ENCODE results near the gene HYCC1.
"Not testable (repeated sequence)": the region's sequence is repeated elsewhere in the genome, so short reads cannot be mapped to it uniquely, and the experiment has no call there.

The HYCC1 gene

GRCh38 chr7:23013715-23014649, at the start of gene HYCC1:
Gene HYCC1 (minus strand): TSS chr7:23014130. CDS start chr7:22991111, 23,019 bp downstream.
- DNase-seq (ENCODE audit: low spot score) = peak; percentile 100

GRCh38 chr7:23062452-23062851, 48.5 kb upstream of the HYCC1 start:
- DNase-seq (ENCODE audit: low spot score) = no peak

GRCh38 chr7:23061327-23061726, 47.4 kb upstream of the HYCC1 start:
- no peak for DNase-seq (ENCODE audit: low spot score)

GRCh38 chr7:23058408-23059096, 44.6 kb upstream of the HYCC1 start:
- DNase-seq (ENCODE audit: low spot score) = no peak

GRCh38 chr7:23055582-23056178, 41.8 kb upstream of the HYCC1 start:
- DNase-seq (ENCODE audit: low spot score) = peak; percentile 92

- not testable (repeated sequence) for DNase-seq (ENCODE audit: low spot score)
Measured at GRCh38 chr7:23051124-23051485, 37.2 kb upstream of the HYCC1 start.

- not testable (repeated sequence) for DNase-seq (ENCODE audit: low spot score)
Measured at GRCh38 chr7:23046336-23046735, 32.4 kb upstream of the HYCC1 start.

GRCh38 chr7:23045086-23045485, 31.2 kb upstream of the HYCC1 start:
- not testable (repeated sequence) for DNase-seq (ENCODE audit: low spot score)

GRCh38 chr7:23044581-23044980, 30.7 kb upstream of the HYCC1 start:
- DNase-seq (ENCODE audit: low spot score) = no peak

- DNase-seq (ENCODE audit: low spot score) = no peak
Measured at GRCh38 chr7:23043441-23043840, 29.5 kb upstream of the HYCC1 start.

GRCh38 chr7:23039674-23040073, 25.7 kb upstream of the HYCC1 start:
- not testable (repeated sequence) for DNase-seq (ENCODE audit: low spot score)

- not testable (repeated sequence) for DNase-seq (ENCODE audit: low spot score)
Measured at GRCh38 chr7:23035542-23036371, 21.8 kb upstream of the HYCC1 start.

- DNase-seq (ENCODE audit: low spot score) = no peak
Measured at GRCh38 chr7:23027261-23027660, 13.3 kb upstream of the HYCC1 start.

GRCh38 chr7:23026164-23026563, 12.2 kb upstream of the HYCC1 start:
- DNase-seq (ENCODE audit: low spot score) = no peak

- no peak for DNase-seq (ENCODE audit: low spot score)
Measured at GRCh38 chr7:23024454-23024853, 10.5 kb upstream of the HYCC1 start.

GRCh38 chr7:23022851-23023250, 8.9 kb upstream of the HYCC1 start:
- no peak for DNase-seq (ENCODE audit: low spot score)

- DNase-seq (ENCODE audit: low spot score) = no peak
Measured at GRCh38 chr7:23022258-23022769, 8.4 kb upstream of the HYCC1 start.

GRCh38 chr7:23021596-23021995, 7.7 kb upstream of the HYCC1 start:
- DNase-seq (ENCODE audit: low spot score) = no peak

GRCh38 chr7:23020742-23021401, 6.9 kb upstream of the HYCC1 start:
- DNase-seq (ENCODE audit: low spot score) = no peak

- no peak for DNase-seq (ENCODE audit: low spot score)
Measured at GRCh38 chr7:23018750-23019149, 4.8 kb upstream of the HYCC1 start.

GRCh38 chr7:23017309-23017708, 3.4 kb upstream of the HYCC1 start:
- DNase-seq (ENCODE audit: low spot score) = peak; percentile 55

Data from NAMALWA (cell line).